Mucosa of rectum (tissue), 2 donors: ENCODE measurements around the gene TEX10.
"Not testable (repeated sequence)": the region's sequence is repeated elsewhere in the genome, so short reads cannot be mapped to it uniquely, and the experiment has no call there.

Experiments
- H3K27ac ChIP-seq, 2 donors: one replicate each; pipeline ENCODE4 v1.7.0; 2013; ENCODE audit warnings: inconsistent platforms in 2 of 2, low read depth in 2 of 2, low read length in 2 of 2
- H3K27me3 ChIP-seq, 2 donors: one replicate each; pipeline ENCODE4 v1.7.0; 2013; ENCODE audit warnings: low read length in 2 of 2; ENCODE audit not compliant: control insufficient read depth in 2 of 2, insufficient read depth in 2 of 2
- H3K36me3 ChIP-seq, 2 donors: one replicate each; pipeline ENCODE4 v1.7.0; 2013; ENCODE audit warnings: low read length in 2 of 2; ENCODE audit not compliant: control insufficient read depth in 2 of 2, insufficient read depth in 2 of 2
- H3K4me1 ChIP-seq, 2 donors: one replicate each; pipeline ENCODE4 v1.7.0; 2013; ENCODE audit warnings: low read length in 2 of 2, mild to moderate bottlenecking in 1 of 2; ENCODE audit not compliant: control insufficient read depth in 2 of 2, insufficient read depth in 2 of 2
- H3K4me3 ChIP-seq, 2 donors: one replicate each; pipeline ENCODE4 v1.7.0; 2013; ENCODE audit warnings: low read length in 2 of 2
- H3K9ac ChIP-seq, 2 donors: one replicate each; pipeline ENCODE4 v1.7.0; 2013; ENCODE audit warnings: low read length in 2 of 2, low read depth in 1 of 2, mild to moderate bottlenecking in 1 of 2
- H3K9me3 ChIP-seq, 2 donors: one replicate each; pipeline ENCODE4 v1.7.0; 2013; ENCODE audit warnings: low read length in 2 of 2; ENCODE audit not compliant: control insufficient read depth in 2 of 2
- donor health status: healthy.
- donor health status: Normal muscosa, but diverticular disease.

TEX10 gene

DNA sequence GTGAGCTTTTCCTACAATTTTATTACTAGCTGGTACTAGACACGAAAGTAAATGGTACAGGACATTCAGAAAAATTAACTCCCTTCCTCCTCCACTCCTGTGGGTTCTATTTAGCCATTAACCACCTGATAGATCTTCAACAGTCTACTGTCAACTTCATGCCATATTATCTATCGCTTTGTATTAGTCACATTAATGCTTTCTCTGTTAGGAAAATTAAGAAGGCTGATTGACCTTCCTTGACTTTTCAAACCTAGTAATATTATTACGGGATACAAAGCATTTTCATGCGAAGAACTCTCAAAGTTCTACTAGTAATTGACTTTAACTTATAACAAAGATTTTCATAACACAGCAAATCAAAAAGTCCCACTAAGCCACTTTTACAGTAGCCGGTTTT, 1.2 kb downstream of the TEX10 start:
- Histone ChIP-seq H3K4me1 (peaks cover 4 to 5% of the 10 kb centered on the region in 2 donors), H3K36me3 (peaks cover 0 to 1% of the 10 kb centered on the region in 2 donors), H3K9ac (peak overlapping the region; percentile 79 to 87), H3K9me3 (no peaks in the 10 kb centered on the region), H3K27ac (no peak overlapping the region), H3K4me3 (peak overlapping the region; percentile 89 to 90), H3K27me3 (no peaks in the 10 kb centered on the region)

DNA sequence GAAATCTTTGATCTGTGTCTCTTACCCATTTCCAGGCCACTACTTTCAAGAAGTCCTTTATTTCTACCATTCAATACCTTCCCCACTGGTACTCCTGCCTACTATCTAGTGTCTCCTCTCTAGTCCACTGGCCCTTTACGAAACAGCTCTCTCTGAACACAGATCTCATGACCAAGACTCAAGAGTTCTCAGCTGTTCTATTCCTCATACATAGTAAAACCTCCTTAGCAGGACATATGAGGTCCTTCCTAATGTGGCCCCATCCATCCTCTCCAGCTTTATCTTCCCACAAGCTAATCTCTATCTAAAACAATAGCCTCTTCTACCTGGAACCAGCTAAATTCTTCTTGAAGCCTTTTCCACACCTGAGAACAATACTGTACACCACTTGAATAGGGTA, 2.6 kb downstream of the TEX10 start:
- H3K36me3 ChIP-seq = peaks cover 3 to 8% of the 10 kb centered on the region in 2 donors
- peaks cover 4 to 5% of the 10 kb centered on the region in 2 donors for H3K4me1 ChIP-seq
- H3K27ac ChIP-seq = no peak overlapping the region
- no peaks in the 10 kb centered on the region for H3K9me3 ChIP-seq
- H3K9ac ChIP-seq = no peak overlapping the region
- no peak overlapping the region for H3K4me3 ChIP-seq
- H3K27me3 ChIP-seq = no peaks in the 10 kb centered on the region

DNA sequence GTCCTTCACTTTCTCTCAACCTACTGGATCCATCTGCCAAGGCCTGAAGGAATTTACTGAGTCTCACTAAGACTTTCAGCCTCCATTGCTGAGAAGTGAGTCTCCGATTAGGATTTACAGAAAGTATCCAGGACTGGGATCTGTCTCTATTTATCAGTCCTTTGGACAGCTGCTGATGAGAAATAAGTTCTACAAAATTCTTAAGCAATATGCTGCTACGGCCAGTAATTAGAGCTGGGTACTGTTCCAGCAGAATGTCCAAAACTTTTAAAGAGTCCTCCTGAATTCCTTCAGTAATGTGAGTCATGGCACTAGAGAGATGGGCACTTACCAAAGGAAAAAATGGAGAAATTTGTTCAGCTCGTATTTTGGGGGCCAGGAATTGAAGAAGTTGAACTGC, 5.9 kb downstream of the TEX10 start:
- Histone ChIP-seq H3K27me3 (no peaks in the 10 kb centered on the region), H3K9ac (no peak overlapping the region), H3K36me3 (peaks cover 8% of the 10 kb centered on the region in 2 donors), H3K27ac (no peak overlapping the region), H3K9me3 (no peaks in the 10 kb centered on the region), H3K4me1 (peaks cover 4% of the 10 kb centered on the region in 2 donors), H3K4me3 (no peak overlapping the region)

DNA sequence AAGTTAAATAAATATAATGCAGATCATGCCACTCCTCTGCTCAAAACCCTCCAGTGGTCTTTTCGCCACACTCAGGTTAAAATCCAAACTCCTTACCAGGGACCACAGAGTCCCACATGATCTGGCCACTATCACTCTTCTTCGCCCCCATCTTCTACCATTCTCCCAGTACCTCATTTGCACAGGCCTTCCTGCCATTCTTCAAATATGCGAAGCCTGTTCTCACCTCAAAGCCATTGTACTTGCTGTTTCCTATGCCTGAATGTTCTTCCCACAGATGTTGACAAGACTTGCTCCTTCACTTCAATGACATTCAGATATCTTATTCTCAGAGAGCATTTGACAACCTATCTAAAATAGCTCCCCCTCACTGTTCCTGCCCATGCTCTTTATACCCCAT, 10.9 kb downstream of the TEX10 start:
- no peak overlapping the region for H3K9ac ChIP-seq
- no peak overlapping the region for H3K4me3 ChIP-seq
- H3K36me3 ChIP-seq = peaks cover 8 to 16% of the 10 kb centered on the region in 2 donors
- no peaks in the 10 kb centered on the region for H3K27me3 ChIP-seq
- H3K27ac ChIP-seq = no peak overlapping the region
- no peaks in the 10 kb centered on the region for H3K9me3 ChIP-seq
- H3K4me1 ChIP-seq = no peaks in the 10 kb centered on the region

DNA sequence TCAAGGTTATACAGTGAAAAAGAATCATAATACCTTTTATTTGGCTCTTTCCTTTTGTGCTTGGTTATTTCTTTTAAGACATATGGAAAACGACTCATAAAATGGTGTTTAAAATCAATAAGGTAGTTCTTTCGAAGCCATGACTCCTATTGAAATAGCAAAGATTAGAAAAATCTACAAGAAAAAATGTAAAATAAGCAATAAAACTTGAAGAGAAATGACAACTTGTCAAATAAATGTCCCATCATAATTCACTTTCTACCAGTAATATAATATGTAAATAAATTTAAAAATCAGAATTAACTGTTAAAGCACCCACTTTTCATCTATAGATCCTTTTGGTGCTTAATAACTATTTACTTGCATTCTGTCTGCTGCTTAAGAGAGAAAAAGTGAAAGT, 12.5 kb downstream of the TEX10 start:
- no peaks in the 10 kb centered on the region for H3K27me3 ChIP-seq
- H3K9ac ChIP-seq = no peak overlapping the region
- H3K4me1 ChIP-seq = no peaks in the 10 kb centered on the region
- no peaks in the 10 kb centered on the region for H3K9me3 ChIP-seq
- H3K4me3 ChIP-seq = no peak overlapping the region
- H3K27ac ChIP-seq = no peak overlapping the region
- H3K36me3 ChIP-seq = peaks cover 0 to 13% of the 10 kb centered on the region in 2 donors

DNA sequence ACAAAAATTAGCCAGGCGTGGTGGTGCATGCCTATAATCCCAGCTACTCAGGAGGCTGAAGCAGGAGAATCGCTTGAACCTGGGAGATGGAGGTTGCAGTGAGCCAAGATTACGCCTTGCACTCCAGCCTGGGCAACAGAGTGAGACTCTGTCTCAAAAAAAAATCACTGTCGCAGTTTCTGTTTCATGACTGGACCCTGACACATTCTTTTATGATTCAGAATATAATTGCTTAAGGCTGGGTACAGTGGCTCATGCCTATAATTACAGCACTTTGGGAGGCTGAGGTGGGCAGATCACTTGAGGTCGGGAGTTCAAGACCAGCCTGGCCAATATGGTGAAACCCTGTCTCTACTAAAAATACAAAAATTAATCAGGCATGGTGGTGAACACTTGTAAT, 14.0 kb downstream of the TEX10 start:
- not testable (repeated sequence) for H3K9me3 ChIP-seq, H3K9ac ChIP-seq, H3K4me3 ChIP-seq, H3K4me1 ChIP-seq, H3K27me3 ChIP-seq, H3K27ac ChIP-seq
- H3K36me3 ChIP-seq = peaks cover 0 to 11% of the 10 kb centered on the region in 2 donors

DNA sequence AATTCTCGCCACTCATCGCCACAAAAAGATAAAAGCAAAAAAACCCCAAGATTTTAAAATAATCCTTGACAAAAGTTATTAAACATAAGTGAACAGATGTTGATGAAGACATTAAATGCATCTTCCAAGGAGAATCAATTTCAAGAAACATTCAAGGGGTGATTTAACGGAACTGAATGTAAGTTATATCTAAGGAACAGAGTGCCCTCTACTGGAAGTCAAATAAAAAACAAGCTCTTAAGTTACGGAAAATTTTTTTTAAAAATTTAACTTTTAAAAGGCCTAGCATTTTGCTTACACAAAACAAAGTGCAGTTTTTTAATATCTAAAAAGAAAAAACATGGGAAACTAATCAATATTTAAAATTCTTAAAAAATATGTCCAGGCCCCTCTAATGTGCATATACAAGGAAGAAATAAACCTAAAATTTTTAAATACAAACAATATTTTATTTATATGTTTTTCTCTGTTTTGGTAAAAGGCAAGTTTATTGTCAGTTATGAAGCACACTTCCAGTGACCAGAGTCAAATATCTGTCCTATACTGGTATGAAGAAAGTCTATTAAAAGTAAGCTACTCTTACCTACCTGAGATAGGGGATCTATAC, 28.0 kb downstream of the TEX10 start:
- H3K27me3 ChIP-seq = no peaks in the 10 kb centered on the region
- no peaks in the 10 kb centered on the region for H3K4me1 ChIP-seq
- H3K36me3 ChIP-seq = peaks cover 17 to 20% of the 10 kb centered on the region in 2 donors
- no peaks in the 10 kb centered on the region for H3K9me3 ChIP-seq
- H3K27ac ChIP-seq = no peak overlapping the region
- no peak overlapping the region for H3K4me3 ChIP-seq
- H3K9ac ChIP-seq = no peak overlapping the region

DNA sequence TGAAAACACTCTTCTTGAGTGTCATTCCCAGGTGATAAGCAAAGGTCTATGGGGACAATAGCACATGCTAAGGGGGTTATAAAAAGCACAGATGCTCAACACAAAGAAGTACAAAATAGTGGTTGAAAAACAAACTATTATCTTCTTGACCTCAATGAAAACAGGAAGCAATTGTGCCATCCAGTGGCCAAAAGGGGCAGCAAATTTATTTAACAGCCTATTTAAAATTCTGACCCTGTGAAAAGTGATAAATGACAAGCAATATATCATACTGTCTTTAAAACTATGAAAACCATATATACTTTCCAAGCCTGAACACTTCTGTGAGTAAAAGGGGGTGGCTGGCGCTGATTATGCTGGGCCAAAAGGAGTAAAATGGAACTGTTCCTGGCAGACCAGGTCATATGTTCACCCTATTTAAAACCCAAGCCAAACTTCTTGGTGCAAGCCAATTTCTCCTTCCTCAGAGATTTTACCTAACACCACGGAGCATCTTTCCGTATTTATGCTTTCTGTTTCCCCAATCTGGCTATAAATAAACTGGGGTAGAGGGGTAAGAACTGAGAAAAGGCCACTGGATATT, 29.7 kb downstream of the TEX10 start:
- H3K36me3 ChIP-seq = peaks cover 13 to 16% of the 10 kb centered on the region in 2 donors
- H3K4me3 ChIP-seq = no peak overlapping the region

DNA sequence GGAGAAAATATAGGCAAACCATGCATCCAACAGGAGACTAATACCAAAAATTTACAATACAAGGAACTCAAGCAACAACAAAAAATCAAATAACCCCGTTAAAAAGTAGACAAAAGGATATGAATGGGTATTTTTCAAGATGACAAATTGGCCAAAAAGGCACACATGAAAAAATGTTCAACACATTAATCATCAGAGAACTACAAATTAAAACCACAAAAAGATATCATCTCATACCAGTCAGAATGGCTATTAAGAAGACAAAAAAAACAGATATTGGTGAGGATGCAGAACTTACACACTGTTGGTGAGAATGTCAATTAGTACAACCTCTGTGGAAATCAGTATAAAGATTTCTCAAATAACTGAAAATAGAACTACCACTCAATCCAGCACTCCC, 35.0 kb downstream of the TEX10 start:
- no peak overlapping the region for H3K4me3 ChIP-seq
- H3K9ac ChIP-seq = no peak overlapping the region
- no peaks in the 10 kb centered on the region for H3K27me3 ChIP-seq
- no peaks in the 10 kb centered on the region for H3K9me3 ChIP-seq
- H3K27ac ChIP-seq = no peak overlapping the region
- H3K4me1 ChIP-seq = no peaks in the 10 kb centered on the region
- peaks cover 10 to 16% of the 10 kb centered on the region in 2 donors for H3K36me3 ChIP-seq

More for the DNA sequence above, 29.7 kb downstream of the TEX10 start:
- Histone ChIP-seq H3K9ac (no peak overlapping the region), H3K4me1 (no peaks in the 10 kb centered on the region), H3K27ac (no peak overlapping the region), H3K9me3 (no peaks in the 10 kb centered on the region), H3K27me3 (no peaks in the 10 kb centered on the region)

DNA sequence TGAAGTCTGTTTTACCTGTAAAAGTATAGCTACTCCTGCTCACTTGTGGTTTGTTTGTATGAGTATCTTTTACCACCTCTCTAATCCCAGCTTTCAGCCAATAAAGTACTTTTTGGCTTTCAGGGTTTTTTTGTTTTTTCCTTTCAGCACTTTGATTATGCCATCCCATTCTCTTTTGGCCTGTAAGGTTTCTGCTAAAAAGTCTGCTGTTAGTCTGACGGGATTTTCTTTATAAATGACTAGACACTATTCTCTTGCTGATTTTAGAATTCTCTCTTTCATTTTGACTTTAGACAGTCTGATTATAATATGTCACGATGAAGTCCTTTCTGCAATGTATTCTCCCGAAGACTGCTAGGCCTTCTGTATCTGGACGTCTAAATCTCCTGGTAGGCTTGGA, 37.2 kb downstream of the TEX10 start:
- Histone ChIP-seq H3K4me3 (no peak overlapping the region), H3K9me3 (no peaks in the 10 kb centered on the region), H3K27me3 (no peaks in the 10 kb centered on the region), H3K27ac (no peak overlapping the region), H3K9ac (no peak overlapping the region), H3K36me3 (peaks cover 6 to 9% of the 10 kb centered on the region in 2 donors), H3K4me1 (no peaks in the 10 kb centered on the region)
